GM21619 (cell line): Measurements from ENCODE around the gene ZNF132.
A peak's percentile ranks its signal among the peaks of the same experiment; 100 is the strongest.
"Not testable (repeated sequence)": the region's sequence is repeated elsewhere in the genome, so short reads cannot be mapped to it uniquely, and the experiment has no call there.

ENCODE experiments used
- ATAC-seq: cut with Tn5 transposase; IDR thresholded peaks from one replicate; pipeline ENCODE4 v1.9.1; 2021; ENCODE audit not compliant: unreplicated experiment

The ZNF132 gene

GRCh38 chr19:58439576-58440554, at the start of gene ZNF132:
Gene ZNF132 (minus strand): TSS chr19:58440153. CDS start chr19:58439821, 332 bp downstream.
- peak; percentile 97 for ATAC-seq

GRCh38 chr19:58484349-58484748, 44.4 kb upstream of the ZNF132 start:
- not testable (repeated sequence) for ATAC-seq

GRCh38 chr19:58483776-58484175, 43.8 kb upstream of the ZNF132 start:
- ATAC-seq = no peak

- ATAC-seq = no peak
These were observed 42.4 kb upstream of the ZNF132 start for GRCh38 chr19:58482372-58482771.

DNA sequence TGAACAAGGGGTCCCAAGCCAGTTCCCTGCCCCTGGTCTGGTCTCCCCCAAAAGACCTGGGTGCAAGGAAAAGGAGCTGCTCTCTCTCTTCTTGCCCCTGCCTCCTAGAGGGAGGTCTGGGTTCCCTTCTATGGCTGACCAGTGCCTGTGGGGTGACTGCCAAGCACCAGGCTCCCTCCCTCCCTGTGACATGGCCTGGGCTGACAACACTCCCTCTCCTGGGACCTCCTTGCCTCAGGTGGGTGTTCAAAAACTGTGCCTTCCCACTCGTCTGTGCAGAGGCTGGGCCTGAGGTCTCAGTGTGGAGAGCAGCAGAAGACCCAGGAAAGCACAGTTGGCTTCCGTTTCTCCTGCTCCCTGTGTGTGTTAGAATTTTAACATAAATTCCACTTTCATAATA, 40.9 kb upstream of the ZNF132 start:
- no peak for ATAC-seq

DNA sequence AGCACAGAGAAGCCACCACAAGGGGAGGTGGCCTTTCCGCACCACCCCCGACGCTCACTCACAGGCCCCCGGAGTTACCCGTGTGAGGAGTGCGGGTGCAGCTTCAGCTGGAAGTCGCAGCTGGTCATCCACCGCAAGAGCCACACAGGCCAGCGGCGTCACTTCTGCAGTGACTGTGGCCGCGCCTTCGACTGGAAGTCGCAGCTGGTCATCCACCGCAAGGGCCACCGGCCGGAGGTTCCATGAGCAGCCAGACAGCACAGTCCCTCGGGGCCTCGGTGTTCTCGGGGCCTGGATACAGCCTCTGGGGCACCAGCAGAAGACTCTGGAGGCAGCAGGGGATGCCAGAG, 40.5 kb upstream of the ZNF132 start:
- no peak for ATAC-seq

- no peak for ATAC-seq
These were observed 40.0 kb upstream of the ZNF132 start for GRCh38 chr19:58479736-58480480.

- no peak for ATAC-seq
These were observed 39.4 kb upstream of the ZNF132 start for GRCh38 chr19:58479303-58479702.

- ATAC-seq = no peak
These were observed 37.9 kb upstream of the ZNF132 start for GRCh38 chr19:58477871-58478270.

DNA sequence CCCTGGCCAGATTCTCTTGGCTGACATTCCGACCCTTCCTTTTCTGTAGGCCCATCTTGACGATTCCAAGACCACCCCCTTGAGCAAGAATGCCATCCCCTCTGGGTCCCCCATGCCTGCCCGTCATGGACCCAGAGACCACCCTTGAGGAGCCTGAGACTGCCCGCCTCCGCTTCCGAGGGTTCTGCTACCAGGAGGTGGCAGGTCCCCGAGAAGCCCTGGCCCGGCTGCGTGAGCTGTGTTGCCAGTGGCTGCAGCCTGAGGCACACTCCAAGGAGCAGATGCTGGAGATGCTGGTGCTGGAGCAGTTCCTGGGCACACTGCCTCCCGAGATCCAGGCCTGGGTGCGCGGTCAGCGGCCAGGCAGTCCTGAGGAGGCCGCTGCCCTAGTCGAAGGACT, 37.2 kb upstream of the ZNF132 start:
- no peak for ATAC-seq

- ATAC-seq = peak; percentile 2
These were observed 36.6 kb upstream of the ZNF132 start for GRCh38 chr19:58476498-58477015.

DNA sequence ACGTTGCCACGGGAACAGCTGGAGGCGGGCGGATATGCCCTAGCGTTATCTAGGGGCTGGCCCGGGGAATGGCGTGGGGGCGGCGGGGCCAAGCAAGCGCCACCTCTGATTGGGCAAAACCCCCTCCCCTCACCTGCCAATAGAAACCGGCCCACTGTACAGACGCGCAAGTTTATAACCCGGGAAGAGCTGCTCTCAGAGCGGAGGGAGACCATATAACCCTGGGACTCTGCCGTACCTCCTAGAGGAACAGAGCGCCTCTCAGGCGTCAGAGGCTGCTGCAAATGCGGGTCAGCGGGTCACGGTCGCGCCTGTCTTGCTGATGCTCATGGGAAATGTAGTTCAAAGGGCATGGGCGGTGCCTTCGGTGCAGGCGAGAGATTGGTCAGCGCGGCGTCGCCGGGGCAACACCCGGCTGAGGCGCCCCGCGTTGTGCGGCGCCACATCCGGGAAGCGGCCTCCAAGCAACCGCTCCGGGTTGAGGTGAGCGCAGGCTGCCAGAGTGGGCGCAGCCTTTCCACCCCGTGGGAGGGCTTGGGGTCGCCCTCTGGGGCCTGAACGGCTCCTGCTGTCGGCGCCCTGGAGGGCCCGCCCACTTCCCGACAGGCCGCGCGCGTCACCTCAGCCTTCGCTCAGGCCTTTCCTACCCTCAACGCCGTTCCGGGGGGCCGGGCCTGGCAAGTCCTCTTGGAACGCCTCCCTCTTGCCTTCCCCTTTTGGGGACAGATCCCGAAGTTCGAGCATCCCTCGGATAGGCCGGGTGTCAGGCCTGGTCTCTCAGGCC, 36.0 kb upstream of the ZNF132 start, which contains the start of gene ZNF446:
ZNF446 (plus strand) TSS at position 639 of the 784 bp plus-strand sequence. CDS start 867 bp downstream, outside the sequence.
- ATAC-seq = peak; percentile 82

GRCh38 chr19:58474997-58475713, 35.2 kb upstream of the ZNF132 start:
- no peak for ATAC-seq

GRCh38 chr19:58474291-58474996, 34.5 kb upstream of the ZNF132 start:
- no peak for ATAC-seq

DNA sequence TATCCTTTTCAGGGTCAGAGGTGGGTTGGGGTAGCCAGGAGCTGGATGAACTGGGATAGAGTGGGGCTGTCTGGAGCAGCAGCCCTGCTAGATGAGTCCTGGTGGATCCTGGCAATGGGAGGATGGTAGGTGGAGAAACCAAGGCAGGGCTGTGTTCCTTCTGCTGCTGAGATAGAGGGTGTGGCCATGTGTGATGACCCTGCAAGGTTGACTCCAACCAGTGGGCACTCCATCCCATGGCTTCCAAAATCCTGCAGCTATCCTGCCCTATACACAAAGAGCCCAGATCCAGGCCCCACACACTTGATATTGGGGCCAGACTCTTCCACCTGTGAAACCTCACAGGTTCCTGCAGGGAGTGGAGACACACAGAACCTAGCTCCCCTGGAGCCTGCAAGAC, 33.8 kb upstream of the ZNF132 start:
- no peak for ATAC-seq

GRCh38 chr19:58471736-58472135, 31.8 kb upstream of the ZNF132 start:
- ATAC-seq = no peak

DNA sequence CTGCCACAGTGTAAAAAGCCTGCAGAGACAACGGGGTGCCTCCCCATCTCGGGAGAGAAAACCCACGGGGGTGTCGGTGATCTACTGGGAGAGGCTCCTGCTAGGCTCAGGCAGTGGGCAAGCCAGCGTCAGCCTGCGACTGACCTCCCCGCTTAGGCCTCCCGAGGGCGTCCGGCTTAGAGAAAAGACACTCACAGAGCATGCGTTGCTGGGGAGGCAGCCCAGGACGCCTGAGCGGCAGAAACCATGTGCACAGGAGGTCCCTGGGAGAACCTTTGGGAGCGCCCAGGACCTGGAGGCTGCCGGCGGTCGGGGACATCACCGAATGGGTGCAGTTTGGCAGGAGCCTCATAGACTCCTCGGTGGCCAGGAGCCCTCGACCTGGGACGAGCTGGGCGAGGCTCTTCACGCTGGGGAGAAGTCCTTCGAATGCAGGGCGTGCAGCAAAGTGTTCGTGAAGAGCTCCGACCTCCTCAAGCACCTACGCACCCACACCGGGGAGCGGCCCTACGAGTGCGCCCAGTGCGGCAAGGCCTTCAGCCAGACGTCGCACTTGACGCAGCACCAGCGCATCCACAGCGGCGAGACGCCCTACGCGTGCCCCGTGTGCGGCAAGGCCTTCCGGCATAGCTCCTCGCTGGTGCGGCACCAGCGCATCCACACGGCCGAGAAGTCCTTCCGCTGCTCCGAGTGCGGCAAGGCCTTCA, 31.0 kb upstream of the ZNF132 start:
- not testable (repeated sequence) for ATAC-seq

DNA sequence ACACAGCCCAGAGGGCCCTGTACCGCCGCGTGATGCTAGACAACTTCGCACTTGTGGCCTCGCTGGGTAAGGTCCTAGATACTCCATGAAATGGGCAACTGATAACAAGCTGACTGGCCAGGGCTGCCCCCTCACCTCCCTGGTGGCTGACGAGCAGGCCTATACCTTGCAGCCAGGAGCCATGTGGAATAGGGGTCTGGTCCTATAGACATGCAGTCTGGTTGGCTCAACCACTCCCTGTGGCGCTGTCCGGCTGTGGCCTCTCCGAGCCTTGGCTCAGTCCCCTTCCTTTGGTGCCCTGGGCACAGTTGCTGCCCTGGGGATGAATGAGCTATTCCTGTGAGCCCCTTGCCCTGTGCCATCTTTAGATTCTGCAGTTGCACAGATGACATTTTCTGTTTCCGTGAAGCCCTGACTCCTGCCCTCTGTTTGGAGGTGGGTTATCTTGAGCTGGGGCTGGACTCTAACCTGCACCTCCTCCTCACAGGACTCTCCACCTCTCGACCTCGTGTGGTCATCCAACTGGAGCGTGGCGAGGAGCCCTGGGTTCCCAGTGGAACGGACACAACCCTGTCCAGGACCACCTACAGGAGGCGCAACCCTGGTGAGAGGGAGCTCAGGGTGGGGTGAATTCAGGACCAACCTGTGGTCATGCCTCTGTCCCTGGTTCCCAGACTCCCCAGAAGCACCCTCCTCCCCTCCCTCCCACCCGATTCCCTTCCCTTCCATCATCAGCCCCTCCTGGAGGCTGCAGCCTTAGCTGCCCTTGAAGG, 29.5 kb upstream of the ZNF132 start:
- ATAC-seq = no peak
